CD4-positive, alpha-beta T cell treated with Interferon alpha-2 for 1 hour (primary cell): ENCODE measurements around the gene ADGRG3.
"Not testable (repeated sequence)": the region's sequence is repeated elsewhere in the genome, so short reads cannot be mapped to it uniquely, and the experiment has no call there.

ENCODE experiments used
- DNase-seq, 2 donors: peaks; one replicate each; pipeline ENCODE4 v3.0.0-alpha.2; 2020 to 2022

The ADGRG3 gene

DNA sequence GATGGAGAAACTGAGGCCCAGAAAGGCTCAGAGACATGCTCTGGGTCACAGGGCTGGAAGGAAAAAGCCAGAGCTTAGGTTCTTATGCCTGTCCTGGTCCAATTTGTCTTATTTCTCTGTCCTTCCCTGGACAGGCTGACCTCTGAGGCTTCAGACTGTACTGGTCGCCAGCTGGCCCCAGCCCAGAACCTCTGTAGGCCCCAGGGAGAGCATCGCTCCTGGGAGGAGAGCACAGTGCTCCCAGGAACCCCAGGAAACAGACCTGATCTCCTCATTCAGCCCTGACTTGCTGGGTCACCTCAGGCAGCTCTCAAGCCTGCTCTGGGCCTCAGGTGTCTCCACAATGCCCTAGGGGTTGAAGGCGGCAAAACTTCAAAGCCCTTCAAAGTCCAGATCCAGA is 31.4 kb downstream of the ADGRG3 start:
- DNase-seq, result no peak

DNA sequence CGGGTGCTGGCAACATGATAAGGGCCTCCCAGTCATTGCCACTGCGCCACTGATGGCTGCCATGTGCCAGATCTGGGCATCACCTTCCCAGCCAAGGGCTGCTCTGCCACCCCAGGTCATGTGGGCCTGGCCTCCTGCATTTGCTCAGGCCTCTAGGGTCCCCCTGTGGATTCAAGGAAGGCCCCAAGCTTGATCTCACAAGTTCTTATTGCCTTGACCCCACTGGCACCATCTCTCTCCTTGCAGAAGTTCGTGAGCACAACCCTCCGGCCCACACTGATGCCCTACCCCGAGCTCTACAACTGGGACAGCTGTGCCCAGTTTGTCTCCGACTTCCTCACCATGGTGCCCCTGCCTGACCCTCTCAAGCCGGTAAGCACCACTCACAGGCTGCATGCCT is 31.8 kb downstream of the ADGRG3 start:
- no peak for DNase-seq

DNA sequence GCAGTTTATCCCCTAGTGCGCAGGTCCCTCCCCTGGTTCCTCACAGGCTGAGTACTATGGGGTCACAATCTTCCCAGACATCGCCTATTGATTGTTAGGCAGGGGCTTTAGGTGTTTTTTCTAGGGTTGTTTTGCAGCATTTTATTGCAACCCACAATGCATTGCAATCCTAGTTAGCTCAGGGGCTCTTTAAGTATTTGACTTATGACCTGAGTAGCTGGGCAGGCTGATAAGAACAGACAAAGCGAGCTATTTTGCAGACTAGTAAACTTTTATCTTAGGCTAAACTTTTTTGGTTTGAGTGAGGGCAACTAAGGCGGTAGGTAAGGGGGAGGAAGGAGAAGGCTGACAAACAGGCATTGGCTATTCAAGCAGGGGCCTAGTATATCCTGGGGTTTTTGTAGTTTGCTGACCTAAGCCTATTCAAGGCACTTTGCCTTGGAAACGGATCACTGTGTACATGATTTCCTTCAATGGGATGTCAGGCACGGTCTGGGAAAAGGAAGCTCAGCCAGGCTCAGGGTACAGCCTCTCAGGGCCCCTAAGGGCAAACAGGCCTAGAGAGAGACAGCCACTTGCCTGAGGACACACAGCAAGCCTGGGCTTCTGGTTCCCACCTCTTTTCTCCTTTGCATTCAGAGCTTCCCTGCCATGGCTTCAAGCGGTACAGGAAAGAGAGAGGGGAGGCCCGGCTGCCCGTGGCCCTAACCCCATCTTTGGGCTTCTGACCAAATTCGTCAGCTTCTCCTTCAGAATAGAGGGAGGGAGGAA is 32.9 kb downstream of the ADGRG3 start:
- DNase-seq, result no peak

DNA sequence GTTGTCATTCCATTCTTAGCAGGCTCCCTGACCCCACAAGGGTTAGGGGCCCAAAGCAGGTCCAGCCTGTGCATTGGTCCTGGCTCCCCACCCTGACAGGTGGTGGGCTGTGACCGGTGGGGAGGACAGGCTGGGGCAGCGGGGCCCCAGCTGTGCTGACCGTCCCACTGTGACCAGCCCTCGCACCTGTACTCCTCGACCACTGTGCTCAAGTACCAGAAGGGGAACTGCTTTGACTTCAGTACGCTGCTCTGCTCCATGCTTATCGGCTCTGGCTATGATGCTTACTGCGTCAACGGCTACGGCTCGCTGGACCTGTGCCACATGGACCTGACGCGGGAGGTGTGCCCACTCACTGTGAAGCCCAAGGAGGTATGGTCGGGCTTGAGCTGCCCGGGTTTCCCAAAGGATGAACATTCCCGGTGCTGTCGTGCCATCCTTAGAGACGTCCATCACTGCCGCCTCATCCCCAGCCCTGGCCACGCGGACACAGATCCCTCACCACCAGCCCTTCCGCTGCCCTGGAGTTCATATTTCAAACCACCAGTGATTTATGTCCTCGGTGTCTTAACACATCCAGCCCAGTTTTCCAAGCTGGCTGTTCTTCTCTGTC is 33.8 kb downstream of the ADGRG3 start:
- DNase-seq, result no peak

DNA sequence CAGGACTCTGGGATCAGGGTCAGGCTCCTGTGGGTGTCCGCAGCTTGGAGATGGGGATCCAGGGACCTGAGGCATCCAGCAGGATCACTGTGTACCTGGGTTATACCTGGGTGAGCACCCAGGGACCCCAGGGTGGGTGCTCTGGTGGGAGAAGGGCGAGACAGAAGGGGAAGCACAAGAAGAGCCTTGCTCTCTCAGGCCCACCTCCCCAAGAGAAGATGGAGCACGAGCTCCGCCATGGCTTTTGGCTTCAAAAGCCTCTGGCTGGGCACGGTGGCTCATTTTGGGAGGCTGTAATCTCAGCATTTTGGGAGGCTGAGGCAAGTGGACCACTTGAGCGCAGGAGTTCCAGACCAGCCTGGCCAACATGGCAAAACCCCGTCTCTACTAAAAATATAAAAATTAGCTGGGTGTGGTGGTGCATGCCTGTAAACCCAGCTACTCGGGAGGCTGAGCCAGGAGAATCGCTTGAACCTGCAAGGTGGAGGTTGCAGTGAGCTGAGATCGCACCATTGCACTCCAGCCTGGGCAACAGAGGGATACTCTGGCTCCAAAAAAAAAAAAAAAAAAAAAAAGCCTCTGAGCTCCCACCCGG is 35.4 kb downstream of the ADGRG3 start:
- DNase-seq, result no peak

DNA sequence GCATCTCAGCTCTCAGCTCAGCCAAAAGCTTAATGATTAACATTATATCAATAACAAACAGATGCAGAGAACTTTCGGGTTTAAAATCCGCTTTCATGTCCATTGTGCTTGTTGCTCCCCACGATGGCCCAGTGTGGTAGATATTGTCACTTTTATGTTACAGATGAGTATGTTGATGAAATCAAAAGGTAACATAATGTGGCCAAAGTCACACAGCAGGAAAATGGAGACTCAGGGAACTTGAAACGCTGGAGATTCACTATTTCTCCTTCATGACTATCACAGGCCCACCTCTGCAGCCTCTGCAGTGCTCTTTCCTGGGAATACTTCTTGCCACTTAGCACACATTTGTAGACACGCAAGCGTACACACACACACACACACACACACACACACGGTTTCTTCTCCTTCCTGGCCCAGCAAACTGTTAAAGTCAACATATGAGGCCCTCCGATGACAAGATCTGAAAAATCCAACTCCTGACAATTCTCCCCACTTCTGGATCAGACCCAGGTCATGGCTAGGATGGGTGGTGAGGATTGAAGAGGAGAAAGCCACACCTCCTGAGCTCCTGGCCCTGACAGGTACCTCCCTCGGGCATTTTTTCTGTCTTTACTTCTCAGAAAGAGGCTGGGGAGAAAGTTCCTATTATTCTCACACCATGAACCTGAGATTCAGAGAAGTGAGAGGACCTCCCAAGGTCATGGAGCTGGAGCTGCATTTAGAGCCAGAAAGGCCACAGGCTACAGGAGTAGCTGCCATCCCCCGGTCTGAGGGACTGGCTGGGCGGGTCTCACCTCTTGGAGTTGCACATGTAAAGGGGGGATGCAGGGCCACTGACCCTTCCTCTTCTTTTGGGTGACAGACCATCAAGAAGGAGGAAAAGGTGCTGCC is 36.2 kb downstream of the ADGRG3 start:
- no peak for DNase-seq

DNA sequence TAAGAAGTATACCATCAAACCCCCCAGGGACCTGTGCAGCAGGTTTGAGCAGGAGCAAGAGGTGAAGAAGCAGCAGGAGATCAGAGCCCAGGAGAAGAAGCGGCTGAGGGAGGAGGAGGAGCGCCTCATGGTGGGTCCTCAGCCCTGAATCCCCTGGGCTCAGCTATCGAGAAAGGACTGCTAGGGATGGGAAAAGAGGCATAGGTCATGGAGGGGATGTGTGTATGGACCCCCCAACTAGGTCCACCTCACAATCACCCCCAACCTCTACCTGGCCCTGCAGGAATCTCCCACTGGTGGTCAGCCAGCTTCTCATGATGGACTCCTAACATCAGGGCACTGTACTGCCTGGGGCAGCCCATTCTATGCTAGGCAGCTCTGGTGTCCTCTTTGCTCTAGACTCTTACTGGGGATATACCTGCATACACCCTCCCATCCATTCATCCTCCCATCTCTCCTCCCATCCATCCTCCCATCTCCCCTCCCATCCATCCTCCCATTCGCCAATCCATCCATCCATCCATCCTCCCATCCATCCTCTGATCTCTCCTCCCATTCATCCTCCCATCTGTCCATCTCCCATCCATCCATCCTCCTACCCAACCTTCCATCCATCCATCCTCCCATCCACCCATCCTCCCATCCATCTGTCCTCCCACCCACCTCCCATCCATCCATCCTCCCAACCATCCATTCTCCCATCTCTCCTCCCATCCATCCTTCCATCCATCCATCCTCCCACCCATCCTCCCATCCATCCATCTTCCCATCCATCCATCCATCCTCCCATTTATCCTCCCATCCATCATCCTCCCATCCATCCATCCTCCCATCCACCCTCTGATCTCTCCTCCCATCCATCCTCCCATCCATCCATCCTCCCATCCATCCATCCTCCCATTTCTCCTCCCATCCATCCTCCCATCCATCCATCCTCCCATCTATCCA is 37.1 kb downstream of the ADGRG3 start:
- DNase-seq, result no peak

DNA sequence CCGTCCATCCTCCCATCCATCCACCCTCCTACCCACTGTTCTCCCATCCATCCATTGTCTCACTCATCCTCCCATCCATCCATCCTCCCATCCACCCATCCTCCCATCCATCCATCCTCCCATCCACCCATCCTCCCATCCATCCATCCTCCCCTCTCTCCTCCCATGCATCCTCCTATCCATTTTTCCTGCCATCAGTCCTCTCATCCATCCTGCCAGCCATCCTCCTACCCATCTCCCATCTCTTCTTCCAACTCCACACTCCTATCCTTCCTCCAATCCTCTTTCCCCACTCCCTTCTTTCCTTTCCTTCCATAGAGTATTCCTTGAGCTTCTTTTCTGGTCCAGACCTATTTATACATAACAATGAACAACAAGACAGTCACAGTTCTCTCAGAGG is 38.6 kb downstream of the ADGRG3 start:
- DNase-seq, result no peak

DNA sequence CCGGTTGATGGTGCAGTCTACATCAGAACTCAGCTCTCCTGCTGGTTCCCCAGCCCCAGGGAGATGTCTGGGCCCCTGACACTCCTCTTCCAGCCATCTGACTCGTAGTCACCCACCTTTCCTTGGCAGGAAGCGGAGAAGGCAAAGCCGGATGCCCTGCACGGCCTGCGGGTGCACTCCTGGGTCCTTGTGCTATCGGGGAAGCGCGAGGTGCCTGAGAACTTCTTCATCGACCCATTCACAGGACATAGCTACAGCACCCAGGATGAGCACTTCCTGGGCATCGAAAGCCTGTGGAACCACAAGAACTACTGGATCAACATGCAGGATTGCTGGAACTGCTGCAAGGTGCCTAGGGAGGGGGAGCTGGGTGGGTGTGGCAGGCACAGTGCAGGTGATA is 39.2 kb downstream of the ADGRG3 start:
- no peak for DNase-seq

DNA sequence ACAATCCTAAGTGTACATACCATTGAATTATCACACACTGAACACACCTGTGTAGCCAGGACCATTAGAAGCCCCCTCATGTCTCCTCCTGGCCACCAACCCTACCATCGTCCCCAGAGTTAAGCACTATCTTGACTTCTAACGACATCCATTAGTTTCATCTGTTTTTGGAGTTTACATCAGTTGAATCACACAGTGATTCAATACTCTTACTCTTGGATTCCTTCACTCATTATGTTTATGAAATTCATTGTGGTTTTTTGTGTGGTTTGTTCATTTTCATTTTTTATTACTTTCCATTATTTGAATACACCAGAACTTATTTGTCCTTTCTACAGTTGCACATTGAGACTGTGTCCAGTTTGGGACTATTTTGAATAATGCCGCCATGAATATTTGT is 40.1 kb downstream of the ADGRG3 start:
- DNase-seq, result no peak

DNA sequence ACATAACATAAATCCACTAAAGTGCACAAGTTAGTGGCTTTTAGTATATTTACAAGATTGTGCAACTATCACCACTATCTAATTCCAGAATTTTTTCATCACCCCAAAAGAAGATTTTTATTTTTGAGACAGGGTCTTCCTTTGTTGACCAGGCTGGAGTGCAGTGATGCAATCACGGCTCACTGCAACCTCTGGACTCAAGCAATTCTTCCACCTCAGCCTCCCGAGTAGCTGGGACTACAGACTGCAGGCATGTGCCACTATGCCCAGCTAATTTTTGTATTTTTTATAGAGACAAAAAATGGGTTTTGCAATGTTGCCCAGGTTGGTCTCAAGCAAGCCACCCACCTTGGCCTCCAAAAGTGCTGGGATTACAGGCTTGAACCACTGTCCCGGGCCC is 41.6 kb downstream of the ADGRG3 start:
- no peak for DNase-seq

DNA sequence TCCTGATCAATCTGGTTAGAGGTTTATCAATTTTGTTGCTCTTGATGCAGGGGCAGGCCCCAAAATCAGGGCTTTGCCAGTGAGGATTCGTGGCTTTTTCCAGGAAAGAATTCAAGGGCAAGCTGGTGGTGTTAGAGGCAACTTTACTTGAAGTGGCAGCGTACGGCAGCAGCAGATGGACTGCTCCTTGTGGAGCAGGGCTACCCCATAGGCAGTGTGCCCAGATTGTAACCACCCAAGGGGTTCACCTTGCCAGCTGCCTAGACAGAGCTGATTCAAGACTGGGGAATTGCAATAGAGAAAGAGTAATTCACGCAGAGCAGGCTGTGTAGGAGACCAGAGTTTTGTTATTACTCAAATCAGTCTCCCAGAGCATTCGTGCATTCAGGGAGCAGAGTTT is 43.2 kb downstream of the ADGRG3 start:
- DNase-seq, result no peak

DNA sequence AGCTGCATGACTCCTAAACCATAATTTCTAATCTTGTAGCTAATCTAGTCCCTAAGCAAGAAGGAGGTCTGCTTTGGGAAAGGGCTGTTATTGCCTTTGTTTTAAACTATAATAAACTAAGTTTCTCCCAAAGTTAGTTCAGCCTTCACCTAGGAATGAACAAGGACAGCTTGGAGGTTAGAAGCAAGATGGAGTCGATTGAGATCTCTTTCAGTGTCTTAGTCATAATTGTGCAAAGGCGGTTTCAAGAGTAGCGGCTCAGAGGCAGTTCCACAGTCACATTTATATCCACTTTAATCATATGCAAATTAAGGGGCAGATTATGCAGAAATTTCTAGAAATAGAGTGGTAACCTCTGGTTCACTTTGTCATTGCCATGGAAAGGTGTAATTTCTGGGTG is 43.9 kb downstream of the ADGRG3 start:
- DNase-seq, result no peak

DNA sequence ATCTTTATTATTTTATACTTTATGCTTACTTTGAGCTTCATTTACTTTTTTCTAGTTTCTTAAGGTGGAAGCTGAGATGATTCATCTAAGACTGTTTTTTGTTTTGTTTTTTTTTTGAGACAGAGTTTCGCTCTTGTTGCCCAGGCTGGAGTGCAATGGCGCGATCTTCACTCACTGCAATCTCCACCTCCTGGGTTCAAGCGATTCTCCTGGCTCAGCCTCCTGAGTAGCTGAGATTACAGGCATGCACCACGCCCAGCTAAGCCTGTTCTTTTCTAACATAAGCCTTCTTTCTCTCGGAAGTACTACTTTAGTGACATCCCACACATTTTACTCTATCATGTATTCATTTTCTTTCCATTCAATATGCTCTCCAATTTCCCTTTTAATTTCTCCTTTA is 44.5 kb downstream of the ADGRG3 start:
- DNase-seq, result not testable (repeated sequence)

DNA sequence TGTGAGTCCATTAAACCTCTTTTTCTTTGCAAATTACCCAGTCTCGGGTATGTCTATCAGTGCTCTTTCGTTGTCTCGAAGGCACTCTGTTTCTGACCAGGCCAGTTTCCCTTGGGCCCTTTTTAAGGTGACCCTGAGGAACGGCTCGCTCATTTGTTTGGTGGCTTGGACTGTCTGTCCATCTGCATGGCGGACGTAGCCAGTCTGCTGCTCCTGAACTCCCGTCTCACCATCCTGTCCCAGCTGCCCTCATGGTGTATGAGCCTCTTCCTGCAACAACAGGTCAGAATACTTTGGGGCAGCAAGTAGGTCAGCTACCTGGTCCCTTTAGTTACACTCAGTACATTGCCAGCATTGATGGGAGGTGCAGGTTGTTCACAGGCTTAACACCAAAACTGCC is 45.5 kb downstream of the ADGRG3 start:
- DNase-seq, result no peak

DNA sequence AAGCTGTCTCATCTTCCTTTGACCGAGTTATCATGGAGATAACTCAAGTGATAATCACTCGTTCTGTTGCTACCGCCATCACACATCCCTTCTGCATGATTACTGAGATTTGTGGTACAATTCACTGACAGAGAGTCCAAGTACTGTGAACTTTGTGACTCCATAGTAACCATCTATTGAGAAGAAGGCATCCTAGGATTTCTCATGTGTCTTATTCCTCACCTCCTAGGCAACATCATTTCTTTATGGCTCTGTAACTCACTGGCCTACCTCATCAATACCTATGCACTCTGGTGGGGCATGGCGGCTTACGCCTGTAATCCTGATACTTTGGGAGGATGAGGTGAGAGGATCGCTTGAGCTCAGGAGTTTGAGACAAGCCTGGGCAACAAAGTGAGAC is 45.9 kb downstream of the ADGRG3 start:
- no peak for DNase-seq

DNA sequence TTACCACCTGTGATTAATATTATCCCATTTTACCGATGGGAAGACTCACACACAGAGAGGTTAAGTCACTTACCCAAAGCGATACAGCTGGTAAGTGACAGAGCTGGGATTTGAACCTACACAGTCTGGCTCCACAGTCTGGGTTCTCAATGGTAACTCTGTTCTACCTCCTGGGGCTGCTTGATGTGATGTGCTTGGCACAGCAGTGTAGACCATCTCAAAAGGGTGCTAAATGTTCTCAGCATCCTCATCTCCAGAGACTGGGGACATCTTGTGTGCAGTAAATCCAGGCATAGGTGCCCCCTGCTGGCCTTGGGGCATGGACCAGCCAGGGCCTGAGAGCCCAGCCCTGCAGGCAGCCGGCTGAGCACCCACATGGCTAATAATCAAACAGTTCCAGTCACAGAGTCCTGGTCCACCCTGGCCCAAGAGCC is 52.1 kb downstream of the ADGRG3 start:
- DNase-seq, result peak; percentile 48 to 57

DNA sequence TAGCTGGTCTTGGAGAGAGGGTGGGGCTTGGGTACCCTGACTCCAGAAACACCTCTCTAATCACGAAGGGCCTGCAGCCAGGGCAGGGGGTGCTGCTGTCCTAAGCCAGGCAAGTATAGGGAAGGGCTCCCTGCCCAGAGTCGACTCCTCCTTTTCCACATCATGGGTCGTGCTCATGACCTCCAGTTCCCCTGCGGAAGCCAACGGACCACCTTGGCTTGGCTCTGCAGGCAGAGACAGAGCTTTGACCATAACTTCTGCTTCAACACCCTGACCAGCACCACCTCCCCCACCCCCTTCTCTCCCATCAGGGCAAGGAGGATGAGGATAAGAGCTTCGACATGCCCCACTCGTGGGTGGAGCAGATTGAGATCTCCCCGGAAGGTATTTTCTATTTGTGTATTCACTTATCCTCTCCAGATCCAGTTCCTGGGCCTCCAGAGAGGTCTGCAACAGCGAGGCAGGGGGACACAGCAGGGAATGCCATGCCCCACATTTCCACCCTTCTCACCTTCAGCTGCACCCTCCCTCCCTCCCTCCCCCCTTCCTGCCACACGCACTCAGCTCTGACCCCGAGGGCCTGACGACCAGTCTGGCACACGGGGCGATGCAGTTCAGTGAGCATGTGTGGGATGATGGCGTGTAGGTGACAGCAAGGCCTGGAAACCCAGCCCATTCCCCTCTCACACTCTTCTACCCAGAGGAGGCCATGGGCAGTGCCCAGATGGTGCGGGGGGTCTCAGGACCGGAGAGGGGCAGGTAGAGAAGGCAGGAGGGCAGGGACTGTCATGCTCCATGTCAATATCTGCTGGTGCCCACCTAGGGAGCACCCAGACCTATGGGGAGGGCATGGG is 53.5 kb downstream of the ADGRG3 start:
- DNase-seq, result no peak

DNA sequence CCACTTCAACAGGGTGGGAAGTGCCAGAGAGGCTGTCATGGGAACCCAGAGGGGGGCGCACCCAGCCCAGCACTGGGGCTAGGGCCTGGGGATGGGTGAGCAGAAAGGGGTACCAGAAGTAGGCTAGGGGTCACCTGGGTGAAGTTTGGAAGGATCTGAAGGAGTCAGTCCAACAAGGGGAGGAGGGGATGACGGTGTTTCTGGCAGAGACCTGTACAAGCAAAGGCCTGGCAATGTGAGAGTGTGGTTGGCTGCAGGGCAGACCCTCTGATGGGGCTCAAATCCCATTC is 54.0 kb downstream of the ADGRG3 start:
- DNase-seq, result no peak

DNA sequence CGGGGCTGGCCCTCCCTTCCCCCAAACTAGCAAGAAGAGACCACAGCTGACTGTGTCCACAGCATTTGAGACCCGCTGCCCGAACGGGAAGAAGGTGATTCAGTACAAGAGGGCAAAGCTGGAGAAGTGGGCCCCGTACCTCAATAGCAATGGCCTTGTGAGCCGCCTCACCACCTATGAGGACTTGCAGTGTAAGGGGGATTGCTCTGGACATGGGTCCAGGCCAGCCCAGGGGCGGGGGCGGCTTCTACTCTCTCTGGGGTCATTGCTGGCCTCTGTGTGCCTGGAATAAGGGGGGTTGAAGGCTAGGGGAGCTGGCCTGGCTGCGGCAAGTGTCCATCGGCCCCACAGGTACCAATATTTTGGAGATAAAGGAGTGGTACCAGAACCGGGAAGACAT is 54.5 kb downstream of the ADGRG3 start:
- DNase-seq, result no peak

DNA sequence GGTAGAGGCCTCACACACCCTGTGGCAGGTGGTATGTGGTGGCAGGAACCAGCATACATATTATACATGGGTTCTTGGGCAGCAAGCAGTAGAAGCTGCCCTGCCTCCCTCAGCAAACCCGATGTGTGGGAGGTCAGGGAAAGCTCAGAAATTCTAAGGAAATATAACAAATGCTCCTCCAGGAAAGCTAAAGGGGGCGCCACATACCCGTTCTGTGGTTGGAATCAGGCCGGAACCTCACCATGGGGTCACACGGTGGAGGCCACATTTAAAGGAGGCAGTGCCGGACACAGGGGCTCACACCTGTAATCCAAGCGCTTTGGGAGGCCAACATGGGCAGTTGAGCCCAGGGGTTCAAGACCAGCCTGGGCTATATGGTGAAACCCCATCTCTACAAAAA is 55.1 kb downstream of the ADGRG3 start:
- no peak for DNase-seq

DNA sequence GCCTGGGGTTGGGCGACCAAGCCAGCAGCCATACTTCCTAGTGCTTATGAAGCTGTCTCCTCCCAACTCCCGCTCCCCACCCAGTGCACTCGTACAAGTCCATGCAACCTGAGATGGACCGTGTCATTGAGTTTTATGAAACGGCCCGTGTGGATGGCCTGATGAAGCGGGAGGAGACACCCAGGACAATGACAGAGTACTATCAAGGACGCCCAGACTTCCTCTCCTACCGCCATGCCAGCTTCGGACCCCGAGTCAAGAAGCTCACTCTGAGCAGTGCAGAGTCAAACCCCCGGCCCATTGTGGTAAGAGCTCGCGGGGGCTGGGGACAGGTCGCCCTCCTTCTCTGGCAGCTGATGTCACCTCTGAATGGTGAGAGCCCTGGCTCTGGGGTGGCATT is 56.4 kb downstream of the ADGRG3 start:
- no peak for DNase-seq
